Measurements from ENCODE around the gene NOL12.

Gene NOL12

DNA sequence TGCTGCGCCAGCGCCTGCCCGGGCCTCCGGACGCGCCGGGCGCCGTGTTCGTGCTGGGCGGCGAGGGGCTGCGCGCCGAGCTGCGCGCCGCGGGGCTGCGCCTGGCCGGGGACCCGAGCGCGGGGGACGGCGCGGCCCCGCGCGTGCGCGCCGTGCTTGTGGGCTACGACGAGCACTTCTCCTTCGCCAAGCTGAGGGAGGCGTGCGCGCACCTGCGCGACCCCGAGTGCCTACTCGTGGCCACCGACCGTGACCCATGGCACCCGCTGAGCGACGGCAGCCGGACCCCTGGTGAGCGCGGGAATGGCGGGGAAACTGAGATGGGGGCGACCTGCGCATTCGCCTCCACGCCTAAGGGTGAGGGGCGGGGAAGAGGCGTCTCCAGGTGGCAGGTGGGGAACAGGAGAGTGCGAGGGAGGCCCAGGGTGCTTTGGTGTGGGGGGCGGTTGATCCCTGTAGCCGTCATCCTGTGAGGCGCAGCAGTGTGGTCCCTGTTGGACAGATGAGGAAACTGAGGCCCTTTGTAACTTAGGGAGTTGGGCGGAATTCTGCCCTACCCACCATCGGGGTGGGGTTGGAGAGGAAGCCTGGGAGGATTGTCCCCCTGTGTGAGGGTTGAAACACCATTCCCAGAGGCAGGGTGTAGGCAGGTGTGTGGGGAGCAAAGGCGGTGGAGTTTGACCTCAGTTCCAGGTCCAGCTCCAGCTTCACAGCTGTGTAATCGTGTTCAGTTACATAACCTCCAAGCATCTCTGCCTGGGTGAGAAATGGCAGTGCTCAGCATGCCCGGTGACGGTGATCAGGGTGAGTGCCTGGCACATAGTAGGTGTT, 26.9 kb upstream of the NOL12 start:
- no peak for DNase-seq (ENCODE audit: low read depth)

DNA sequence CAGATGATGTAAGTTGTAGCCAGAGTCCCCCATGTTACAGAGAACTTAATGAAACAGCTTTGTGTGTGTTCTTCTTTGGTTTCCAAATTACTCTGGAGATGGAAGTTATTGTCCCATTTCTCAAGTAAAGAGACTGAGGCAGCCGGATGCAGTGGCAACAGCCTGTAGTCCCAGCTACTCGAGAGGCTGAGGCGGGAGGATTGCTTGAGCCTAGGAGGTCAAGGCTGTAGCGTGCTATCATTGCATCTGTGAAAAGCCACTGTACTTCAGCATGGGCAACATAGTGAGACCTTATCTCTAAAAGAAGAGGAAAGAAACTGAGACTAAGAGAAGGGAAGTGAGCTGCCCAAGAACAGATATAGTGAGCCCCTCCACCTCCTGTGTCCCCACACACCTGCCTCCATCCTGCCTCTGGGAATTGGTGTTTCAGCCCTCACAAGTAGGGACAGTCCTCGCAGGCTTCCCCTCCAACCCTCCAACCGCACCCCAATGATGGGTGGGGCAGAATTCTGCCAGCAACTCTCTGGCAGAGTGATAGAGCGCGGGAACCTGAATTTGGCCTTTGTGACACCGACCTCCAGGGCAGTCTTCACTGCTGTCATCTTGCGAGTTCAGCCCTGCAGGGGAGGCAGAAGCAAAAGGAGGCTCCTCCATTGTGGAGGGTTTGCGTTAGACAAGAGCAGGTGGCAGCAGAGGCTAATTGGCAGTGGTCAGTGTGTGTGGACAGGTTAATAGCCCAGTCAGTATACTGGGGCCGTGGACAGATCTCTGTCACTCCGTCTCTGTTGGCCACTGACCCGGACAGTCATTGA, 26.0 kb upstream of the NOL12 start:
- no peak for DNase-seq (ENCODE audit: low read depth)

DNA sequence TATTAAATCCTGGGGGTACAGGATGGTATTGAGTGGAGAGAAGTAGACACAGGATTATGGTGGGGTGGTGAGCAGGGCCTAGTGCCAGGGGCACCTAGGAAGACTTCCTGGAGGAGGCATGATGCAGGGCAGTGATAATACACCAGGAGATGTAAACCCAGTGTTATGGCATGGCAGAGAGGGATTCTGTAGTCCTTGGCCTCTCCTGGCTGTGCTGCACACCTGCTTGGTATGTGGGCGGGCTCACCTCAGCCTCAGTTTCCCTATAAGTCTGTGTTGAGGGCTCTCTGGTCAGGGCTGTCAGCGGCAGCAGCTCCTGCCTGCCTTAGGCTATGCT, 25.5 kb upstream of the NOL12 start:
- no peak for DNase-seq (ENCODE audit: low read depth)

DNA sequence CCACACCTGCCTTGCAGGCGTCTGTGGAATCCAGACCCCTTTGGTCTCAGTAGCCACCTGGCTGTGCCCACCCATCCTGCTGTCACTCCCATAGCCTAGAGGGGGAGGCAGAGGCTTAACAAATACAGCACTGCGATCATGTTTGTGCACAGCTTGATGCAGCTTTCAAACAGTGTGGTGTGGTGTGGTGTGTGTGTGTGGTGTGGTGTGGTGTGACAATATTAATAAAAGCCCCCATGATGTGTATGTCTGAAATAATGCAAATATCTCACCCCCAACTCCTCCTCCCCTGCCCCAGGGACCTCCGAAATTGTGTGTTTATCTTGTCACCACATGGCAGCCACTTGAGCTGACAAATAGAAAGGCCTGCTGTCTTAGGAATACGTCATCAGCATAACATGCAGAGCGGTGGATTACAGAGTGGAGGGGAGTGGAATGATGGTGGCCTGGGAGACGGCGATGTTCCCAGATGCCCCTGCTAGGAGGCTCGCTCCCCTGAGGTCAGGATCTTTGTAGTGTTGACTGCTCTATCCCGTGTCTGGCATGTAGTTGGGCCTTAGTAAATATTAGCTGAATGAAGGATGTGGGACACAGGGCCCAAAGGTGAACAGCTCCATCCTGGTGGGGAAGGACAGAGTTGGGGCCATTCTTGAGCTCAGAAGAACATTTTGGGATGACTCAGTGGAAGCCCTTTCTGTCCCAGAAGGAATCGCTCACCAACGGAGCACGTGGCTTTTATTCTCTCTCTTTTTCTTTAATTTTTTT, 24.8 kb upstream of the NOL12 start:
- DNase-seq (ENCODE audit: low read depth) = peak; percentile 43

DNA sequence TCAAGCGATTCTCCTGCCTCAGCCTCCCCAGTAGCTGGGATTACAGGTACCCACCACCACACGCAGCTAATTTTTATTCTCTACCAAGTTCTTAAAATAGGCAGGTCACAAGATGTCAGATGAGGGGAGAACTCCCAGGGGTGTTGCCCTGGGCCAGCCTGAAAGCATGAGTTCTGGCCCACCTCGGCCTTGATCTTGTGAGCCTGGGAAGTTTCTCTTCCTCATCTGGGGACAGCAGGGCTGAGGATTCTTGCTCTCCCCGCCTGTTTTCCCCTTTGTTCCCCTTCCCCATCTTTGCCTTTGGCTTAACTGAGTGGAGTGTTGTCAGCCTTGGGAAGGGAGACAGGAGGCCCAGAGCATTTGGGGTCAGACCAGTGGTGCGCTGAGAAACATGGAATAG, 24.1 kb upstream of the NOL12 start:
- DNase-seq (ENCODE audit: low read depth) = no peak

DNA sequence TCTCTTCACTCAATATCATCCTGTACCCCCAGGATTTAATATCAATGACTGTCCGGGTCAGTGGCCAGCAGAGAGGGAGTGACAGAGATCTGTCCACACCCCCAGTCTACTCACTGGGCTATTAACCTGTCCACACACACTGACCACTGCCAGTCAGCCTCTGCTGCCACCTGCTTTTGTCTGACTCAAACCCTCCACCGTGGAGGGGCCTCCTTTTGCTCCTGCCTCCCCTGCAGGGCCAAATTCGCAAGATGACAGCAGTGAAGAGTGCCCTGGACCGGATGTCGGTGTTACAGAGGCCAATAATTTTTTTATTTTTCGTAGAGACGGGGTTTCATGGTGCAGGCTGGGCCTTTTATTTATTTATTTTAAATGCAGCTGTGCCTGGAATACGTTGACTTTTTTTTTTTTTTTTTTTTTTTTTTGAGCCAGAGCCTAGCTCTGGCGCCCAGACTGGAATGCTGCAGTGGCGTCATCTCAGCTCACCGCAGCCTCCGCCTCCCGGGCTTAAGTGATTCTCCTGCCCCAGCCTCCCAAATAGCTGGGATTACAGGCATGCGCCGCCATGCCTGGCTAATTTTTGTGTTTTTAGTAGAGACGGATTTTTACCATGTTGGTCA, 22.5 kb upstream of the NOL12 start:
- DNase-seq (ENCODE audit: low read depth) = no peak

DNA sequence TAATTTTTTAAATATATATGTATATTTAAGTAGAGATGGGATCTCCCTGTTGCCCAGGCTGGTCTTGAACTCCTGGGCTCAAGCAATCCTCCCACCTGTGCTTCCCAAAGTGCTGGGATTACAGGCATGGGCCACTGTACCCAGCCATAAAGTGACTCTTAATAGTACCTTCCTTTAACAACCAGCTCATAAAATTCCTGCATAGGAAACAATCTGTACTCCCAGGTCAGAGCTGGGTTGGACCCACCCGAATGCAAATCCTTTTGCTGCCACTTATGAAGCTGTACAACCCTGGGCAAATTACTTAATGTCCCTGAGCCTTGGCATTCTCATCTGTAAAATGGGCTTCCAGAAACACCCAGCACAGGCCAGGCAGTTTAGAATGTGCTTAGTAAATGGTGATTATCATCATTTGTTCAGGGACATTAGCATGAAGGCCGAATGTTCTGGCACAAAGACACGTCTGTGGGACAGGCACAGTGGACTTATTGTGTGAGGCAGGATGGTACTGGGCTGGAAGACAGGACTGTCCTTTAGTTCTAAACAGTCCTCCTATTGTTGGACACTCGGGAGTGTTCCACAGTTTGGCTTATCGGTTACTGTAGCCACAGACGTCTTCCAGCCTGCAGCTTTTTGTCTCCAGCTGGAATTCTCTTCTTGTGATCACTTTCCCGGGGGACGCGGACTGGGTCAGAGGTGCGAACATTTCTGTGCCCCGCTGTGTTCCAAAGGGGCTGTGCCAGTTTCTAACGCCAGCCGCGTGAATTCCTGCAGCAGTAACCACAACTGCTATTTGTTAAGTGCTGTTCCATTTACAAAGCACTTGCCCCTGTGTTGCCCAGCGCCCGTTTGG, 21.7 kb upstream of the NOL12 start:
- no peak for DNase-seq (ENCODE audit: low read depth)

DNA sequence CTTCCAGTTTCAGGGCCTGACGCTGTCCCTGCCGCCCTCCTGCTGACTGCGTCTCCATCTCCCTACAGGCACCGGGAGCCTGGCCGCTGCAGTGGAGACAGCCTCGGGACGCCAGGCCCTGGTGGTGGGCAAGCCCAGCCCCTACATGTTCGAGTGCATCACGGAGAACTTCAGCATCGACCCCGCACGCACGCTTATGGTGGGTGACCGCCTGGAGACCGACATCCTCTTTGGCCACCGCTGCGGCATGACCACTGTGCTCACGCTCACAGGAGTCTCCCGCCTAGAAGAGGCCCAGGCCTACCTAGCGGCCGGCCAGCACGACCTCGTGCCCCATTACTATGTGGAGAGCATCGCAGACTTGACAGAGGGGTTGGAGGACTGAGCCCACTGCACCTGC, 20.7 kb upstream of the NOL12 start:
- no peak for DNase-seq (ENCODE audit: low read depth)

DNA sequence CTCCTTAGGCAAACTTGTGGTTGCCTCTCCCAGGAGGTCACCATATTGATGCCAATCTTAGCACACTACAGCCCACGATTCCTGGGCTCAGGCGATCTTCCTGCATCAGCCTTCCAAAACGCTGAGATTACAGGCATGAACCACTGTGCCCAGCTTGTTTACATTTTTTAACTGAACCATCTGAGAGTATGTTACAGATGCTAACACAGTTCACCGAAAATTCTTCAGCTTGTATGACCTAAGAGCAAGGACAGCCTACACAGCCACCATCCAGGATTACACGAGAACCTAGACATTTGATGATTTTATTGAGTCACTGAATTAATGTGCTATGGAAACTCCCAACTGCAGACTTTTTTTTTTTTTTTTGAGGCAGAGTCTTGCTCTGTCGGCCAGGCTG, 16.6 kb upstream of the NOL12 start:
- no peak for DNase-seq (ENCODE audit: low read depth)

DNA sequence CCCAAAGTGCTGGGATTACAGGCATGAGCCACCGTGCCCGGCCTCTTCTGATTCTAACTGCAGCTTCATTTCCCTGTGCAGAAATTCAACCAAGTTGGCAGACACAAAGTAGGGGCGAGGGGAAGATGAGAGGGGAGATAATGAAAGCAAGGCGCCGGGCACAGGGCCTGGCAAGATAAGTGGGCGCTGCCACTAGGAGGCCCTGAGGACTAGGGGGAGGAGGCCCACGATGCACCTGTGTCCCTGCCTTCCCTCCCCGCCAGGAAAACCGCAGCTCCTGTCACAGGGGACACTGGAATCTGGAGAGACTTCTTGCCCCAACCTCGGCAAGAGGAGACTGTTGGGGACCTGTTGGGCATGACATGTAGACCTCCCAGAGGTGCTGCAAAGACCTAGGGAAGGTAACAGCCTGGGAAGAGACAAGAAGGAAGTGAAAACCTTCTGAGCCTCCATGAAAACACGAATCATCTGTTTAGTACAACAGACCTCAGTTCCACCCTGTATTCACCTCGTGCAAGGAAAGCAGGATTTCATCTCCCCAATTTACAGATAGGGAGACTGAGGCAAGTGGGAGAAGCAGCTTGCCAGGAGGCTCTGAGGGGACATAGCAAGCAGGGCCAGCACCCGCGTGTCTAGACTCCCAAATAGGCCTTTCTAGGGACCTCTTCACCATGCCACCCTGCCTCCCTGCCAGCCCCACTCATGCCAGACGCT, 13.8 kb upstream of the NOL12 start:
- DNase-seq (ENCODE audit: low read depth) = no peak

DNA sequence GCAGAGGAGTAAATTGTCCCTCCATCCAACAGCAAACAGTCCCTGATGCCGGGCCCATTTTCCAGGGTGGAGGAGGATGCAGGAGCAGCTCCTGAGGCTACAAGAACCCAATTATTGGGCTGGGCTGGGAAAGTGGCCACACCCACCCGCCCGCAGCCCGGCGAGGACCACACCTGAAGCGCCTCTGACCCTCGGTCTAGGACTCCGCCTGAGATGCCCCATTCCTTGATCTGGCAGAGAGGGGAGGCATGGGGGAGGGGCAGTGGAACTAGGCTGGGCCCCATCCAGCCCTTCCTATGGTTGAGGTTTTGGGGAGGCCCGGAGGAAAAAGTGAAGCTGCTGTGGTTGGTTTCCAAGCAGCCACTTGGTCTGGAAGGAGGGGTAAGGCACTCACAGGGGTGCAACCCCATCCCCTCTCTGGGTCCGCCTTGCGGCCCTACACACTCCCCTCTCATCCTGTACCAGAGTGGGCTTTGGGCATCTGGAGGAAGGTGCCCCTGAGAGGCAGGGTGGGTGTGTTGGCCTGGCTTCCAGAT, 13.2 kb upstream of the NOL12 start:
- no peak for DNase-seq (ENCODE audit: low read depth)

DNA sequence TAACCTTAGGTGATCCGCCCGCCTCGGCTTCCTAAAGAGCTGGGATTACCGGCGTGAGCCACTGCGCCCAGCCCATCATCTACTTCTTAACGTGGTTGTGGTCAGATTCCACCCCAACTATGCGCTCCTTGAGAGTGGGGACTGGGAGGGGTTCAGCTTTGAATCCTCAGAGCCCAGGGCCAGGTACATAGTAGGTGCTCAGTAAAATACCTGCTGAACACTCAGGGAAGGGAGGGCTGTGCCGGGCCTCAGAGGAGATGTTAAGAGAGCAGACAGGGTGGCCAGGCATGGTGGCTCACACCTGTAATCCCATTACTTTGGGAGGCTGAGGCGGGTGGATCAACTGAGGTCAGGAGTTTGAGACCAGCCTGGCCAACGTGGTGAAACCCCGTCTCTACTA, 11.9 kb upstream of the NOL12 start:
- DNase-seq (ENCODE audit: low read depth) = no peak

DNA sequence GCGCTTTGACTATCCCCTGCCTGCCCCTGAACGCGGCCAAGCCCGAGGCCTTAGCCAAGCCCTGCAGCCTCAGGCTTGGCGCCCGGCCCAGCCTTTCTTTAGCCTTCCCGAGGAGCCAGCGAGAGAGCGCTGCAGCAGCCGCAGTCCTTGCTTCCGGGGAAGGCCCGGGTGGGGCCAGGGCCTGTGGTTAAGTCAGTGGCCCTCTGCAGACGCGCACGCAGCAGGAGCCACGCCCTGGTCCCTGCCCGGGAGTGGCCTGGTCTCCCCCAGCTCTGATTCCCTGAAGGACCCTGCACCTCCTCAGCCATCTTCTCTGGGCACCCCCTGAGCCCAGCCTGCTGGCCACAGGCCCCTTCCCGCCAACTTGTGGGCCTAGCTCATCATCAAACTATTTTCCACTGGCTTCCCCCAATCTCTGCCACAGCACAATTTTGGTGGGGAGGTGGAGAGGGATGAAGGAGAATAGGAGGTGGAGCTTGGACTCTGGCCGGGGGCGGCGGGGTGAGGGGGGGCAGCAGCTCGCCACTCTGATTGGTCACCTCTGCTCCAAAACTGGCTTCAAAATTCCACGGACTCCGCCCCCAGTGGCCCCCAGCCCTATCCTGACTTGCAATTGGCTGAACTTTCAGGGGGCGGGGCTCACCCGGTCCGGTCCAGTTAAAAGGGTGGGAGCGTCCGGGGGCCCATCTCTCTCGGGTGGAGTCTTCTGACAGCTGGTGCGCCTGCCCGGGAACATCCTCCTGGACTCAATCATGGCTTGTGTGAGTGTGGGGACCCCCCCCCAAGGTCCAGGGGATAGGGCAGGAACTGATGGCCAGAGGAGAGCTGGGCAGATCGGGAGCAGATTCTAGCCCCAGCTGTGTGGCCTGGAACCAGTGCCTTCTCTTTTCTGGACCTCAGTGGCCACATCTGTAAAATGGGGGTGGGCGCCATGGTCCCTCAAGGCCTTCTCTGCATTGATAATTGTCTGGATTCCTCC, 10.9 kb upstream of the NOL12 start, which contains the start of gene LGALS1:
TSS of gene LGALS1 (plus strand) at position 686 of the 979 bp plus-strand sequence. CDS start at position 753, 67 bp downstream.
- DNase-seq (ENCODE audit: low read depth) = peak; percentile 89

DNA sequence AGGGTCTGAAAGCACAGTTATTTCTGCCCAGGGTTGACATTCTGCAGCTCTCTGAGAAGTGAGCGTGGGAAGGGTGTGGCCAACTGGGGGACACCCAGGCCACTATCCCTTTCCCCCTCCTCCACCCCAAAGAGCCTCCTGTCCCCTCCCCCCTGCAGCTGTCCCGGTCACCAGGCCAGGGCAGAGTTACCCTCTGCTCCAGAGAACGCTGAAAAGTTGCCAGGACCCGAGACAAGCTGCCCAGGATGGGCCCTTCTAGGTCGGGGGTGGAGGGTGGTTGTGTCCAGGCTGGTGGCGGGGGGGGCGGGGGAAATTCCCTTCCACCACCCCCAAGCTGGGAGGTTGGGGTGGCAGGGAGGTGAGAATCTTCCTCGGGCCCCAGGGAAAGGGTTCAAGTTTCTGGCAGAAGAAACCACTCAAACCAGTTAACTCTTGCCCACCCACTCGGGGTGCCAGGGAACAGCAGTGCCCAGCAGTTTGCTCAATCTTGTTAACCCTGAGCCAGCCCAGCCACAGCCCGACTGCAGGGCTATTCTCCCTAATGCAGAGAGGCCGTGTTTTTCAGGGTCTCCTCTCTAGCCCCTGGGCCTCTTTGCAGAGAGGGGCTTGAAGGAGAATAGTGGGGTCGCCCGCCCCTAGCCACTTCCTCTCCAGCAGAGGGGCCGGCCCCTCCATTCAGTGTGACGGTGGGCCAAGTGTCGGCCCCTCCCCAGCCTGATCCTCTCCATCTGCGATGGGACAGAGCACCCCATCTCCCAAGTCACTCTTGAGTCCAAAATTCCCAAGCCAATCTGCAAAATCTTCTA, 10.0 kb upstream of the NOL12 start:
- no peak for DNase-seq (ENCODE audit: low read depth)

DNA sequence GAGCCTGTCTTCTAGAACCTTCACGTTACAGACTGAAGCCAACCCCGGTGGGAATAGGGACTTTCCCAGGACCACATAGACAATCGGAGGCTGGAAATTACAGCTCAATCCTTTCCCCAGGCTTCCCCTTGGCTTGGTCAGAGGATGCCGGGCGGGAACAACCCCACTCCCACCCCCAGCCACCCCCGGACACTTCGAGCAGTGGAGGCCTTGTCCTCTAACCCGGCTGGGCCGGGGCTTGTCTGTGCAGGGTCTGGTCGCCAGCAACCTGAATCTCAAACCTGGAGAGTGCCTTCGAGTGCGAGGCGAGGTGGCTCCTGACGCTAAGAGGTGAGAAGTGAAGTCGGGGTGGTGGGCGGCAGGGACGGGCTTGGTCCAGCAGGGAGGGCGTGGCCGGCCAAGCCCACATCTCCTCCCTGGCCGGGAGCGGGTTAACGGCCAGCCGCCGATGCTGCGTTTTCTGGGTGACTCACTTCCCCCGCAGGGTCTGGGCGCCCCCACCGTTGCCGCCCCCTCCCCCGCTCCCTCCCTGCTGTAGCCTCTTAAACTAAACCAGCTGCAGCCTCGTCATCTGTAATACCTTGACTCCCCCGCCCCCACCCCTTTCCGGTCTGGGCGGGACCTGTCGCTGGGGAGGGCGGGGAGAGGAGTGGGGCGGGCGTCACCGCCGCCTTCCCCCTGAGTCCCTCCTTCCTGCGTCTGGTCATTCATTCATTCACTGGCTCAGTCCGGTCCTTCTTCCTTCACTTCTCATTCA, 9.2 kb upstream of the NOL12 start:
- peak; percentile 91 for DNase-seq (ENCODE audit: low read depth)

DNA sequence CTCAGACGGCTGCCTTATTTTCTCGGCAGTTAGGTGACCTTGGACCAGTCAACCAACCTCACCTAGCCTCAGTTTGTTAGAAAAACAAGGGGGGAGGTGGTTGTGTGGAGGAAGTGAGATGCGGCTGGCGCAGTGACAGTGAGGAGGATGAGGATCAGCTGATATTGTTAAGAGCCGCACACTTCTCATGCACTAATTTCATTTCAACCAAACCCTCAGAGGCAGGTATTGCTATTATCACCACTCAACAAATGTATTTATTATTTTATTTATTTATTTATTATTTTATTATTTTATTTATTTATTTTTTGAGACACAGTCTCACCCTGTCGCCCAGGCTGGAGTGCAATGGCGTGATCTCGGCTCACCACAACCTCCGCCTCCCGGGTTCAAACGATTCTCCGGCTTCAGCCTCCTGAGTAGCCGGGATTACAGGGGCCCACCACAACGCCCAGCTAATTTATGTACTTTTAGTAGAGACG, 8.6 kb upstream of the NOL12 start:
- no peak for DNase-seq (ENCODE audit: low read depth)

DNA sequence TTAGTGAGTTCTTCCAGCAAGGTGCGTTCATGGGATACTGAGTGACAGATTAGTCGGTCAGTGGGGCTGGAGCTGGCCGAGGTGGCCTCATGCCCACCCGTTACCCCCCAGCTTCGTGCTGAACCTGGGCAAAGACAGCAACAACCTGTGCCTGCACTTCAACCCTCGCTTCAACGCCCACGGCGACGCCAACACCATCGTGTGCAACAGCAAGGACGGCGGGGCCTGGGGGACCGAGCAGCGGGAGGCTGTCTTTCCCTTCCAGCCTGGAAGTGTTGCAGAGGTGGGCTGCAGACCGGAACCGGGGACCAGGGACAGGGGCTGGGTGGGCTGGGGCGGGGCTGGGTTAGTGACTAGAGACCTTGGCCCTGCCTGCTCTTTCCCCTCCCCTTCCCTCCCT, 7.8 kb upstream of the NOL12 start:
- DNase-seq (ENCODE audit: low read depth) = no peak

Data from non-pigmented ciliary epithelial cell (primary cell).